Measurements from ENCODE around the gene C17orf107. TPM values are rescaled to one million over a fixed set of nuclear protein-coding genes. Genes with fewer than 3 reads are reported as not detected.

C17orf107 gene
- total RNA-seq, 1 experiment from 2014 or later: under 0.01 TPM

GRCh38 chr17:4948166-4948930 is 49.0 kb downstream of the C17orf107 start, which contains the start of gene PFN1:
Gene PFN1 (minus strand): TSS chr17:4948530. CDS start chr17:4948394, 136 bp downstream.
- peak; percentile 92 for DNase-seq (ENCODE audit: low read depth)

- DNase-seq (ENCODE audit: low read depth): peak; percentile 90
Observed at GRCh38 chr17:4948931-4949320, 49.6 kb downstream of the C17orf107 start.

- peak; percentile 76 for DNase-seq (ENCODE audit: low read depth)
Observed at GRCh38 chr17:4949321-4950074, 50.2 kb downstream of the C17orf107 start.

DNA sequence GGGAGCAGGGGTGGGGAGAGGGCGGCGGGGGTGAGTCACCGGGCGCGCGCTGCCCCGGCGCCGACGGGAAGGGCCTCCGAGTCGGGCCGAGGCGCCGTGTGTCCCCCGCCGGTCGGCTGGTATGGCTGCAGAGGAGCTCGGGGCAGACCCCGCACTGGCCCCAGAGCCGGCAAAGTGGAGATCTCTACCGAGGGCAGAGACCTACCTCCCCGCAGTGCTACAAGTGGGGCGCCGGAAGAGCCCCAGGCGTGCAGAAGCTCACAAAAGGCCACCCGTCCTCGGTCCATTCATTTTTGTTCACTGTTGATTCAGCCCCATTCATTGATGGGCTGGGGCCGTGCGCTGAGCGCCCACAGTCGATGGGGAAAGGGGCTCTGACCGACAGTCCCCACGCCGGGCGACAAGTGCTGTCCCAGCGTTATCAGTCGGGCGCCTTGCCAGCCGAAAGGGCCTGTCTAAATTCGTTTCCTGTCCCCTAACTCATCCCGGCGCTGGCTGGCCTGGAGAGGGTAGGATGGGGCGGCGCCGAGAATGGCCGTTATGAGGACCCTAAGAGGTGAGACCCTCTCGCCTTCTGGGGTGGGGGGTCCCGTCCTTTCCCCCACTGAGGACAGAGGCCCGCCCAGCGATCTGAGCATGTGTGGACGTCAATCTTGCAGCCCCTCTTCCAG is 50.9 kb downstream of the C17orf107 start:
- DNase-seq (ENCODE audit: low read depth): no peak

DNA sequence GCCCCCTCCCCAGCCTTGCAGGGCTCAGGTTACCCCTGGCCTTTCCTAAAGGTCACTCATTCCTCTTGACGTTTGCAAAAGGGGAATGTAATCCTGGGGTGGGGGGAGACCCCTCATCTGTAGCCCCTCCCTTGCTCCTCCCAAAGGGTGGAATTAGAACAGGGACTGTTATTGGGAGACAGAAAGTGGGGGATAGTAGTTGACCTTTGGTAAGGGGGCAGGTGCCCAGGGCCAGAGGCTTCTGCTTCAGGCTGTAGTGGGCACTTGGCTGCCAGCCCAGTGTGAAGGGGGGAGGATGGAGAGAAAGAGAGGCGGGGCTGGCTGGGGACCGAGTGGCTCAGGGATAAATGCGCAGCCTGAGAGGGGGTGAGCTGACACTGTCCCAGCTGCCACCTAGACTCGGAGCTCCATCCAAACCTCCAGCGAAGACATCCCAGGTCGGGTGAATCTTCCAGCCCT is 51.4 kb downstream of the C17orf107 start, which contains the start of gene ENO3:
Gene ENO3, plus strand, starts transcription at position 374 of the 459 bp plus-strand sequence. CDS start 711 bp downstream, outside the sequence.
- DNase-seq (ENCODE audit: low read depth): no peak

- DNase-seq (ENCODE audit: low read depth): peak; percentile 32
Observed at GRCh38 chr17:4951486-4951885, 52.1 kb downstream of the C17orf107 start.

Other genes with a start within 250 kb of the C17orf107 start
- 19.0 and 22.4 TPM in 2 replicates for gene PELP1, start 195.4 kb upstream of the C17orf107 start, total RNA-seq (2014; rRNA removed)
- 9.0 and 12.6 TPM in 2 replicates for gene ARRB2, start 188.9 kb upstream of the C17orf107 start, total RNA-seq (2014; rRNA removed)
- 16.0 and 23.6 TPM in 2 replicates for gene MED11, start 168.1 kb upstream of the C17orf107 start, total RNA-seq (2014; rRNA removed)
- 0.06 TPM in 1 of 2 replicates, not detected in the other for gene ZMYND15, start 159.7 kb upstream of the C17orf107 start, total RNA-seq (2014; rRNA removed)
- 0.29 and 0.58 TPM in 2 replicates for gene CXCL16, start 159.6 kb upstream of the C17orf107 start, total RNA-seq (2014; rRNA removed)
- not detected in 2 replicates for gene TM4SF5, start 127.7 kb upstream of the C17orf107 start, total RNA-seq (2014; rRNA removed)
- gene VMO1, start 113.2 kb upstream of the C17orf107 start, total RNA-seq (2014; rRNA removed): 0.17 and 0.38 TPM in 2 replicates
- not detected in 2 replicates for gene GLTPD2, start 110.6 kb upstream of the C17orf107 start, total RNA-seq (2014; rRNA removed)
- gene PSMB6, start 103.4 kb upstream of the C17orf107 start, total RNA-seq (2014; rRNA removed): 165 and 204 TPM in 2 replicates
- 13.6 and 15.3 TPM in 2 replicates for gene PLD2, start 92.4 kb upstream of the C17orf107 start, total RNA-seq (2014; rRNA removed)
- 26.7 and 33.6 TPM in 2 replicates for gene MINK1, start 66.2 kb upstream of the C17orf107 start, total RNA-seq (2014; rRNA removed)
- gene CHRNE, start 3.6 kb downstream of the C17orf107 start, total RNA-seq (2014; rRNA removed): 0.19 TPM in 1 of 2 replicates, not detected in the other
- not detected in 2 replicates for gene GP1BA, start 32.7 kb downstream of the C17orf107 start, total RNA-seq (2014; rRNA removed)
- 92.3 and 93.5 TPM in 2 replicates for gene SLC25A11, start 40.5 kb downstream of the C17orf107 start, total RNA-seq (2014; rRNA removed)
- gene RNF167, start 40.7 kb downstream of the C17orf107 start, total RNA-seq (2014; rRNA removed): 34.4 and 38.2 TPM in 2 replicates
- 1,610 and 1,782 TPM in 2 replicates for gene PFN1, start 49.0 kb downstream of the C17orf107 start, total RNA-seq (2014; rRNA removed)
- 5.2 and 7.9 TPM in 2 replicates for gene ENO3, start 51.6 kb downstream of the C17orf107 start, total RNA-seq (2014; rRNA removed)
- 69.6 and 75.0 TPM in 2 replicates for gene SPAG7, start 68.3 kb downstream of the C17orf107 start, total RNA-seq (2014; rRNA removed)
- 12.4 and 13.2 TPM in 2 replicates for gene CAMTA2, start 88.1 kb downstream of the C17orf107 start, total RNA-seq (2014; rRNA removed)
- gene INCA1, start 98.0 kb downstream of the C17orf107 start, total RNA-seq (2014; rRNA removed): 0.34 and 0.64 TPM in 2 replicates
- gene KIF1C, start 98.4 kb downstream of the C17orf107 start, total RNA-seq (2014; rRNA removed): 75.9 and 82.0 TPM in 2 replicates
- 0.06 TPM in 1 of 2 replicates, not detected in the other for gene SLC52A1, start 135.9 kb downstream of the C17orf107 start, total RNA-seq (2014; rRNA removed)
- gene ZFP3, start 178.9 kb downstream of the C17orf107 start, total RNA-seq (2014; rRNA removed): 0.06 and 0.17 TPM in 2 replicates
- gene ZNF232, start 212.3 kb downstream of the C17orf107 start, total RNA-seq (2014; rRNA removed): 7.8 and 7.9 TPM in 2 replicates
- under 0.01 TPM in 1 of 2 replicates, not detected in the other for gene USP6, start 216.5 kb downstream of the C17orf107 start, total RNA-seq (2014; rRNA removed)

Data from LHCN-M2 (cell line).